ENCODE measurements around the gene AEN.

DNA sequence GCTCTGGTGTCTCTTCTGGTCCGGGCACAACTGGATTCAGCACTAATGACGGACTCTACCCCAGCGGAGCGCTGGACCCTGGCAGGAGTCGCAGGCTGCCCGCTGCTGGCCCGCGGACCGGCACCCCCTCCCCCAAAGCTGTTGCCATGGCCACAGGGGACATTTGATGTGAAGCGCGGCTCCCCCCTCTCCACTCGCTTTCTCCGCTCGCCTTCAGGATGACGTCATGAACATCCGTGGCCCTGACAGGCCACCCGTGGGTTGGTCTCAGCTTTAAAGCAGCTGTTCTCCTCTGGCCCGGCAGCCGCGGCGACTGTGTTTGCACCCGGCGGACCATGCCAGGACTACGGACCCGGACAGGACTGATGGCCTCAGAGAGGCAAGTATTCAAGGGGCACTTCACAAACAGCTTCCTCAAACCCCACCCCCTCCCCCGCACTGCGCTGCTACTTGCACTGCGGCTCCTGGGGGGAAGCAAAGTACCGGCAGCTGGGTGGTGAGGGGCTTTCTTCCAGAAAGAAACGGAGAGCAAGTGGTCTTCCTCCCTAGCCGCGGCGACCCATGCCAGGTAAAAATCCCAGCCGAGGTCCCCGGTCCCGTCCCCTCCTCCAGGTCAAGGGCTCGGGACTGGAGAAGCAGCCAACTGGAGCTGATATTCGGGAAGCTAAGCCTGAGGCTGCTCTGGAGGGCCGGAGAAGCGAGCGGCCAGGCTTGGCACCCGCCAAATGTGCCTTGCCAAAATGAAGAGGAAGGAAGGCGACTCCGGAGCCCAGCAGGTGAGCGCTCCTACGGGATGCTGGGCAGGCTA lies 16.6 kb upstream of the AEN start:
- TF ChIP-seq CTCF (IDR thresholded peaks at IDR 0.05) (no peak), POLR2A (IDR thresholded peaks at IDR 0.05) (no peak)

Measured in right lobe of liver (tissue), 4 donors.